ENCODE measurements around the gene KIF26A.

DNA sequence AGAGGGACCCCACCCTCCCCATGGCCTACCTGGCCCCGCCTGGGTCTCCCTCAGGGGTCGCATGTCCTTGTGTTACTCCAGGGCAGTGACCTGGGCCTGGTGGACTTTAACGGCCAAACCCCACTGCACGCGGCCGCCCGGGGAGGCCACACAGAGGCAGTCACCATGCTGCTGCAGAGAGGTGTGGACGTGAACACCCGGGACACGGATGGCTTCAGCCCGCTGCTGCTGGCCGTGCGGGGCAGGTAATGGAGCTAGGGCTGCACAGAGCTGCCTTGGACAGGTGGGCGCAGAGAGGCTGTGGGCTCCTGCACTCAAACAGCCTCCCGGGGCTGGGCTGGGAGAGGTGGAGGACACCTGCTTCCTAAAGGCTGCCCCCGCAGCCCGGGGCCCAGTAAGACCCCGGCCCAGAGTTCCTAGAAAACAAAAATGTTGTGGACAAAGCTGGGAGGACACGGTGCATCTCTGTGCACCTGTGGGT lies 31.2 kb upstream of the KIF26A start:
- no peak for TF ChIP-seq POLR2A (IDR thresholded peaks at IDR 0.05)
- no peak for TF ChIP-seq POLR2AphosphoS5 (IDR thresholded peaks at IDR 0.05)
- TF ChIP-seq, protein P1, sequence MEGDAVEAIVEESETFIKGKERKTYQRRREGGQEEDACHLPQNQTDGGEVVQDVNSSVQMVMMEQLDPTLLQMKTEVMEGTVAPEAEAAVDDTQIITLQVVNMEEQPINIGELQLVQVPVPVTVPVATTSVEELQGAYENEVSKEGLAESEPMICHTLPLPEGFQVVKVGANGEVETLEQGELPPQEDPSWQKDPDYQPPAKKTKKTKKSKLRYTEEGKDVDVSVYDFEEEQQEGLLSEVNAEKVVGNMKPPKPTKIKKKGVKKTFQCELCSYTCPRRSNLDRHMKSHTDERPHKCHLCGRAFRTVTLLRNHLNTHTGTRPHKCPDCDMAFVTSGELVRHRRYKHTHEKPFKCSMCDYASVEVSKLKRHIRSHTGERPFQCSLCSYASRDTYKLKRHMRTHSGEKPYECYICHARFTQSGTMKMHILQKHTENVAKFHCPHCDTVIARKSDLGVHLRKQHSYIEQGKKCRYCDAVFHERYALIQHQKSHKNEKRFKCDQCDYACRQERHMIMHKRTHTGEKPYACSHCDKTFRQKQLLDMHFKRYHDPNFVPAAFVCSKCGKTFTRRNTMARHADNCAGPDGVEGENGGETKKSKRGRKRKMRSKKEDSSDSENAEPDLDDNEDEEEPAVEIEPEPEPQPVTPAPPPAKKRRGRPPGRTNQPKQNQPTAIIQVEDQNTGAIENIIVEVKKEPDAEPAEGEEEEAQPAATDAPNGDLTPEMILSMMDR (IDR thresholded peaks at IDR 0.05) = no peak

All from stomach (tissue), 4 donors.